IMR-90 (cell line): ENCODE measurements around the gene PGPEP1.

Experiments used
- BHLHE40 ChIP-seq: fragments of 150-350 bp; IDR thresholded peaks from 2 replicates; pipeline ENCODE4 v1.6.1; 2016; ENCODE audit warnings: mild to moderate bottlenecking, low read depth, low read length
- CHD1 ChIP-seq: IDR thresholded peaks from 2 replicates; pipeline ENCODE4 v1.6.1; 2012; ENCODE audit warnings: low read depth, low read length, improper control_type of control experiment
- CTCF ChIP-seq: conservative IDR thresholded peaks from 2 replicates; pipeline ENCODE4 v1.5.1; 2012; ENCODE audit warnings: mild to moderate bottlenecking, low read depth, low read length, improper control_type of control experiment
- FOS ChIP-seq: fragments of 150-350 bp; IDR thresholded peaks from 2 replicates; pipeline ENCODE4 v1.6.1; 2016; ENCODE audit warnings: low read depth, low read length
- MAFK ChIP-seq: IDR thresholded peaks from 2 replicates; pipeline ENCODE4 v1.6.1; 2012; ENCODE audit warnings: low read depth, low read length, improper control_type of control experiment
- MAZ ChIP-seq: IDR thresholded peaks from 2 replicates; pipeline ENCODE4 v1.6.1; 2012; ENCODE audit warnings: low read depth, mild to moderate bottlenecking, low read length, improper control_type of control experiment, moderate library complexity, borderline replicate concordance
- MXI1 ChIP-seq: IDR thresholded peaks from 2 replicates; pipeline ENCODE4 v1.6.1; 2012; ENCODE audit warnings: low read depth, mild to moderate bottlenecking, low read length, moderate library complexity, borderline replicate concordance
- POLR2A ChIP-seq: IDR thresholded peaks from 2 replicates; pipeline ENCODE4 v1.6.1; 2012; ENCODE audit warnings: mild to moderate bottlenecking, low read depth, low read length
- RAD21 ChIP-seq: IDR thresholded peaks from 2 replicates; pipeline ENCODE4 v1.6.1; 2012; ENCODE audit warnings: low read length, improper control_type of control experiment
- RCOR1 ChIP-seq: IDR thresholded peaks from 2 replicates; pipeline ENCODE4 v1.6.1; 2012; ENCODE audit warnings: mild to moderate bottlenecking, low read length, improper control_type of control experiment; ENCODE audit not compliant: insufficient replicate concordance
- RFX5 ChIP-seq: IDR thresholded peaks from 2 replicates; pipeline ENCODE4 v1.8.0; 2012; ENCODE audit warnings: low read depth, mild to moderate bottlenecking, low read length, moderate library complexity
- SMC3 ChIP-seq: fragments of 150-350 bp; IDR thresholded peaks from 2 replicates; pipeline ENCODE4 v1.6.1; 2016; ENCODE audit warnings: low read depth, mild to moderate bottlenecking, antibody characterized with exemption, low read length, moderate library complexity
- USF2 ChIP-seq: fragments of 150-350 bp; IDR thresholded peaks from 2 replicates; pipeline ENCODE4 v1.6.1; 2017; ENCODE audit warnings: mild to moderate bottlenecking, antibody characterized with exemption, low read length, low read depth

GRCh38 chr19:18292810-18293641 lies 47.4 kb upstream of the PGPEP1 start:
- TF ChIP-seq CTCF (no peak), POLR2A (no peak), BHLHE40 (no peak), SMC3 (no peak), MAFK (no peak), RAD21 (no peak), USF2 (no peak), CHD1 (0 out of 2 replicates have a peak, but pooled peaks have one; percentile 33), MAZ (peak; percentile 61; the same call in 1 of the 2 replicates), RFX5 (no peak), MXI1 (no peak), FOS (no peak), RCOR1 (peak; percentile 73)
